ENCODE measurements around the gene GIMAP5.

GIMAP5 gene

DNA sequence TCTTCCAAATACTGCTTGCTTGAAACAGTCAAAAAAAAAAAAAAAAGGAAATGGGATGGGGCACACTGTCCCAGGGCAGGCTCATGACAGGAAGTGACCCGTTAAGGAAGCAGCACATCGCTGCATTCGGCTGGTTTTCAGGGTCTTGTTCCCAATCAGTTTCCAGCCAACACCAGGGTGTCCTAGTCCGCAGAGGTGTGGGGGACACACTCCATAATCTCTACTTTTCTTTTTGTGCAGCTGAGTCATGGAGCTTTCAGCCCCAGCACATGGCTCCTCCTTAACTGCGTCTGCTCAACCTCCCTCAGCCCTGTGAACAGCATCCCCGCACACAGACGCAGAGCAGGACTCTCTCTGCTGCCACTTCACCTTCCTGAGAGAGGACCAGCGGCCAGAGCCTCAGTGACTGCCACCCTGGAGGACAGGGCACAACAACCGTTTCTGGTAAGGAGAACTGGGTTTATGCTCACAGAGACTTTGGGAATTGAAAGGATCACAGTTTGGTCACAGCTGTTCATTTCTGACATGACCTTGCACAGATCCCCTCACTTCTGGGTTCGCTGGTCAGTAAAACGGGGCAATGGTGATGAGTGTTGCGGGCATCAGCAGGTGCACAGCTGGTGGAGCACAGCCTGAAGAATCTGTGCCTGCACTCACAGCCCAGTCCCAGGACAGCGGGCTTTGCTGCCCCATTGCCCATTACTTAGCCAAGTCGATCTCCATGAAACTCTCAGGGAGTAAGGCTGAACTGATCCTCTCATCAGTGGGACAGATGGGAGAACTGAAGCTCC is at the start of gene GIMAP5:
Gene GIMAP5, plus strand, starts transcription at position 154 of the 791 bp plus-strand sequence. CDS start 3,467 bp downstream, outside the sequence.
- DNase-seq (ENCODE audit: low spot score) = no peak

DNA sequence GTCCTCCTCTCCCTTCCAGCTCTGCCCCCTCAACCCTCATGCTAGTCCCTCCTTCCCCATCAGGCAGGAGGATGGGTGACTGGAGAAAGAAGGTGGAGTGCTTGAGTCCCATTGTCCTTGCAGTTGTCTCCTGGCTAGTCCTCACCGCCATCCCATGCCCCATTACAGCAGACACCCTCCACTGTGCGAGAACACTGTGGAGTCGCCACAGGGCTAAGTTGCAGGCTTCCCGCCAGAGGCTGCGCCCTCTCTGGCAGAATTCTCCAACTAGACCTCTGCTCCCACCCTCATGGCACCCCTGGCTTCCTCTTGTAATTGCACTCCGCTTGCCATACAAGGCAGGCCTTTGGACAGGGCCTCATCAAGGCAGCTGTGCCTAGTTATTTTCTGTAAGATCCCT is 48.6 kb upstream of the GIMAP5 start:
- DNase-seq (ENCODE audit: low spot score) = no peak

DNA sequence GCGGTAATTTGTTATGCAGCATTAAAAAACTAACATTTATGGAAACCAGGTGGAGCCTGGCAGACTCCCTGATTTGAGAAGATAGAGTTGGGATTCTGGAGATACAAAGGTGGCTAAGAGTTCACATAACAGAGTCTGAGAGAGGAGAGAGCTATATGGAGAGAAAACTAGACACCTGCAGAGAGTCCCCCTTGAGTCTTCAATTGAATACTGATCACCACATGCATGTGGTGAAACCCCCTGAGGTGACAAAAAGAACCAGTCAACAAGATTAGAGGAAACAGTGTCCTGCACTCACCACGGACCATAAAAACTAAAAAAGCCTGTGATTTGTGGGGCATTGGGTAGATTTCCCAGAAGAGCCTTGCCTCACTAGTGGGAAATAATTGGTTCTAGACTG is 41.6 kb upstream of the GIMAP5 start:
- DNase-seq (ENCODE audit: low spot score) = no peak

DNA sequence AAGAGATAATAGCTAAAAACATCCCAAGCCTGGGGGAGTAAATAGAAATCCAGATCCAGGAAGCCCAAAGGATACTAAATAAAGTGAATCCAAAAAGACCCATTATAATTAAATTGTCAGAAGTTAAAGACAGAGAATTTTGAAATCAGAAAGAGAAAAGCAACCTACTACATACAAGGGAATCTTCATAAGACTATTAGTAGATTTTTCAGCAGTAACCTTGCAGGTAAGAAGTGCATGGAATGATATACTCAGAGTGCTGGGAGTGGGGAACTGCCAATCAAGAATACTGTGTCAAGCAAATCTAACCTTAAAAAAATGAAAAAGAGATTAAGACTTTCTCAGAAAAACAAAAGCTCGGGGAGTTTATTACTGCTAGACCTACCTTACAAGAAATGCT is 34.0 kb upstream of the GIMAP5 start:
- no peak for DNase-seq (ENCODE audit: low spot score)

DNA sequence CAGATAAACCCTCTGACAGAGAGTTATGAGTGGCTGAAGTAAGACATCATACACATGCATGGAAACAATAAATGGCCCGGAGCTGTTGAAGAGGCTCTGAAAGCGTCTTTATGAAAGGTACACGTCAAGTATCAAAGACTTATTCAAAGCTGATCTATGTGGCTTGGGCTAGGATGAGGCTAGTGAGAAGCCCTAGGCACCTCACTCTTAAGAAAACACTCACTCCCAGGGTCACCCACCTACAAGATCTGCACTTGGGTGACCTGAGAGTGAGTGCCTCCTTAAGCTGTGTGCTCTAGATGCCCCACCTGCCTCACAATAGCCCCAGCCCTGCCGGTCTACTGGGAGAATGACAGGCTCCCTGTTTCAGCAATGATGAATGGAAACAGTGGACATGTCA is 21.9 kb upstream of the GIMAP5 start:
- DNase-seq (ENCODE audit: low spot score) = no peak

DNA sequence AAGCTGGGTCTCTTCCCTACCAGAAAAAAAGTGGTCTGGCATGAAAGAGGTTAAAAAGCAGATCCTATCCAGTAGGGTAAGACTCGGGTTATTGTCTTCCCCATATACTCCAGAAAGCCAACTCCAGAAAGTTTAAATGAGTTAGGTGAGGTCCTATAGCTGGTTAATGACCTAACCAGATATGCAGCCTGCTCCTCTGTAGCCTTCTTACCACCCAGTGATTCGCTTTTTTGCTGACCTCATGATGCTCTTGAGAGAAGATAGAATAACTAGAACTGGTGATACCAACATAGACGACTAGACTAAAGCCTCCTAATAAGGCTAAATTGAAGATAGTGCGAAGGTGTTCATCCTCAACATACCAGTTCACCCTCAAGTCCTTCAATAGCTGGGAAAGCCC is 21.5 kb upstream of the GIMAP5 start:
- no peak for DNase-seq (ENCODE audit: low spot score)

DNA sequence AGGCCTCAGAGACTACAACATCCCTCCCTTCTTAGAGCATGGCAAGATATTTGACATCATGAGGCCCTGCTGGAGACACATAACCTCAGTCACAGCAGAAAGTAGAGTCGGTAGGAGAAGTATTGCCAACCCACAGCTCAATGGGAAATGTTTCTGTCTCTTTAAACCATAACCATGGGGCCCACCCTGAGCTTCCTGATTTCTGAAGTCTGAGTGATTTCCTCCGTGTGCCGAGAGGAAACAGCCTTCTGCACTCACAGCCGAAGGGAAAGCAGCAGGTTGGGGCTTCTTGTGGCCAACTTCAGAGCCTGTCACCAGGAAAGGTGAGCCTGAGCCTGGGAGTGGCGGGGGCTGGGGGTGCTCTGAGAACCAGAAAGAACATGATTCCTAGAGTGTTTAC is 20.9 kb upstream of the GIMAP5 start, which contains the start of gene GIMAP1:
Gene GIMAP1, plus strand, starts transcription at position 246 of the 400 bp plus-strand sequence. CDS start 2,435 bp downstream, outside the sequence.
- no peak for DNase-seq (ENCODE audit: low spot score)

DNA sequence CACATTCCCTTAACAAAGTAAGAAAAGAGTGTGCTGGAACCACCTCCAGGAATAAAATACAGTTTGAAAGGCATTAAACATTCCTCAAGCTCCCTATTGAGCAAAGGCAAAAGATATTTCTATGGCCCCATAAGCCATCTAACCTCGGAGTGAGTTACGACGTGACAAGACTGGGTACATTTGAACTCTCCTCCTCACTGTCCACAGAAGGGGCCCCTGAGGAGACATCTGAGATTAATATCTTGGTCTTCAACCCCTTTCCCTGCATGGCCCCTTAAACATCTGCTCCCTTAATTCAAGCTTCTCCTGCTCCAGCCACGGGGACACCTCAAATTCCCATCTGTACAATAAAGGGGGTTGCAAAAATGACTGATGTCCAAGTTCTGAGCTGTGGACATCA is 20.3 kb upstream of the GIMAP5 start:
- no peak for DNase-seq (ENCODE audit: low spot score)

DNA sequence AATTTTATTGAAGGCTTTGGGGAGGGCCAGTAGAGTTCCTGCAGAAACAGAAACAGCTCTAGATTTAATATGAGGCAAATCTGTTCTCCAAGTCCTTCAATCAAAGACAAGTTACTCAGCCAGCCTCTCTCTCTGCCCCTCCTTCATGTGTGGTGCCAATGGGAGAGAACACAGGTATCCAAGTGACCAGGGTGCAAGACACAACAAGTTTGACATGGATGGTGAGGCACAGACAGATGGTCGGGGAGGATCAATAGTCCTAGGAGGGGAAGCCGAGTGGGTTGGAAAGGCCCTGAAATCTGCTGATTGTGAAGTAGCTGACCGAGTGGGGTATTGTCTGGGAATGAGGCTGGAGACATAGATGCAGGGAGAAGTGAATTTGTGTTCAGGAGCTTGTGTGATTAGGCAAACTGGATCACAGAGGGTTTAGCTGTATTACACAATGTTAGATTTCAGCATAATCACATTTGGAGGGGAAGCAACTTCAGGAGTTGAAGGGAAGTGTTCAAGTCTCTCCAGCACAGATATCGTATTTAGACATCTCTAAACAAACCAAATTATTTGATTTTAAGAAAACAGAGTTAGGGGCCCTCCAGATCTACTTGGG is 19.3 kb upstream of the GIMAP5 start:
- DNase-seq (ENCODE audit: low spot score) = no peak

DNA sequence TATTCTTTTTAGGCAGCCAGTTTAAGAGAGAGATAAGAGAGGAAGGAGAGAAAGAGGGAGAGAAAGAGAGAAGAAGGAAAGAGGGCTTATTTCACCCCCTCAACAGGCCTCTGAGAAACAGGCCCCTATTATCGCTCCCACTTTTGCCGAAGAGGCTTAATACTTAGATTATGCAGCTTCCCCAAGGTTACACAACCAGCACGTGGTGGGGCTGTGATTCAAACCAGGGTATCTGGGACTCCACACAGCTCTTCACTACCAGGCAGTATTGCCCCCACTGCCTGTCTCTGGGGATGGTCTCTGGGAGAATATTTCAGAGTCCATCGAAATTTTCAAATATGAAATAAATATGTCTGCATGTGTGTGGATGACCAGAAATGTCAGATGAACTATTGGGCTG is 17.8 kb upstream of the GIMAP5 start:
- no peak for DNase-seq (ENCODE audit: low spot score)

DNA sequence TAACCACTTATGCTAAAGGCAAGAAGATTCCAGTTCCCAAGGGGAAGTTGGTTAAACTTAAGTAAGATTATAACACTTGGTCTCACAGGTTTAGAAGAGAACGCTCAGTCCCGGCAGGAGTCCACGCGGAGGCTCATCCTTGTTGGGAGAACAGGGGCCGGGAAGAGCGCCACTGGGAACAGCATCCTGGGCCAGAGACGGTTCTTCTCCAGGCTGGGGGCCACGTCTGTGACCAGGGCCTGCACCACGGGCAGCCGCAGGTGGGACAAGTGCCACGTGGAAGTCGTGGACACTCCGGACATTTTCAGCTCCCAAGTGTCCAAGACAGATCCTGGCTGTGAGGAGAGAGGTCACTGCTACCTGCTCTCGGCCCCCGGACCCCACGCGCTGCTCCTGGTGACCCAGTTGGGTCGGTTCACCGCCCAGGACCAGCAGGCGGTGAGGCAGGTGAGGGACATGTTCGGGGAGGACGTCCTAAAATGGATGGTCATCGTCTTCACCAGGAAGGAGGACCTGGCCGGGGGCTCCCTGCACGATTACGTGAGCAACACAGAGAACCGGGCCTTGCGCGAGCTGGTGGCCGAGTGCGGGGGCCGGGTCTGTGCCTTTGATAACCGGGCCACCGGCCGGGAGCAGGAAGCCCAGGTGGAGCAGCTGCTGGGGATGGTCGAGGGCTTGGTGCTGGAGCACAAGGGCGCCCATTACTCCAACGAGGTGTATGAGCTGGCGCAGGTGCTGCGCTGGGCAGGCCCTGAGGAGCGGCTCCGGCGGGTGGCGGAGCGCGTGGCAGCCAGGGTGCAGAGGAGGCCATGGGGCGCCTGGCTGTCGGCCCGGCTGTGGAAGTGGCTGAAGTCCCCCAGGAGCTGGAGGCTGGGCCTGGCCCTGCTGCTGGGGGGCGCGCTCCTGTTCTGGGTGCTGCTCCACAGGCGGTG is 17.0 kb upstream of the GIMAP5 start:
- DNase-seq (ENCODE audit: low spot score) = no peak

DNA sequence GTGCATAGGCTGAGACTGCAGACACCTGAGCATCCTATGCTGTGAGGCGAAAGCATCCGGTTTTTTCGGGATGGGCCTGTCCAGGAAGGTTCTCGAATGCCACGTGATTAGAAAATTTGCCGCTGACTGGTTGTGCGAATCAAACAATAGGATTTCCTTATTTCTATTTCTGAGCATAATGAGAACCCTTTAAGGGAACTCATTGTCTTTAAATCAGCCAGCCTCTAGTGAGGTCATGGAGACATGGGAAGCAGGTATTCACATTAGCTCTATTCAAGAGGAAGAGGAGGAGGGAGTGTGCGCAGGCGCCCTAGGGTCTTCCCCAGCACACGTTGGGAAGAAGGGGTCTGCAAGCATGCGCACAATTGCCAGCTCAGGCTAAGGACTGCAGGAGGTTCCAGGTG is 15.2 kb upstream of the GIMAP5 start:
- no peak for DNase-seq (ENCODE audit: low spot score)

DNA sequence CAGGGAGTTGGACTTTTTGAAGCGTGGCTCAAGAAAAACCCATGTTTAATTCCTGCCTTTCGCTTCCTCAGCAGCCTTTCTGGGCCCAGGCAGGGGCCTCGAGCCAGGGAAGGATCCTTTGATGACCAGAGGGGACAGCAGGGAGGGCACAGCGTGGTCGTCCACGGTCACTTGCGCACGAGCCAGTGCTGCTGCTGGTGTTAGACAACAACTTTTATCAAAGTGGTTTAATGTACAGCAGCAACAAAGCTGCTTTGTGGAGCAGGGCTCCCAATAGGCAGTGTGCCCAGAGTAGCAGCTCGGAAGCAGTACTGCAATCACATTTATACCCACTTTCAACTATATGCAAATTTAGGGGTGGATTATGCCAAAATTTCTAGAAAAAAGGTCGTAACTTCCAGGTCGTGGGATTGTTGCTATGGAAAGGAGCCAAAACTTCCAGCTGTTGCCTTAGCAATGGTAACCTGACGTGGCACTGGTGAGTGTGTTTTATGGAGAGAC is 14.7 kb upstream of the GIMAP5 start:
- no peak for DNase-seq (ENCODE audit: low spot score)

DNA sequence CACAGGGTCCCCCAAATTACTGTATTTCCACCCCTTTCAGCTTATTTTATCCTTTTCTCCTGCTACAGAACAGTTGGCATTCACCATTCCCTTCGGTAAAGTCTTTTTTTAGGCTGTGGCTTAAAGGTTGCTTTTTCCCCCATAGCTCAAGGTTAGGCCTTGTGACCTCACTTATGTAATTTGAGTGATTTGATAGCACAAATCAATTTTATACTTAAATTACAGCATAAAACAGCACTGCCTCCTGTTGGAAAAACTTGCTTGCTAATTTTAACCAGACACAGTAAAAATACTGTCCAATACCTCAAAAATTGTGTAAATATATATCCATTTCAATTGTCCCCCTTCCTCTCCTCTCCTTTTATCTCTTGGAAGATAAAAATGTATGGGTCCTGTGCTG is 13.8 kb upstream of the GIMAP5 start:
- no peak for DNase-seq (ENCODE audit: low spot score)

DNA sequence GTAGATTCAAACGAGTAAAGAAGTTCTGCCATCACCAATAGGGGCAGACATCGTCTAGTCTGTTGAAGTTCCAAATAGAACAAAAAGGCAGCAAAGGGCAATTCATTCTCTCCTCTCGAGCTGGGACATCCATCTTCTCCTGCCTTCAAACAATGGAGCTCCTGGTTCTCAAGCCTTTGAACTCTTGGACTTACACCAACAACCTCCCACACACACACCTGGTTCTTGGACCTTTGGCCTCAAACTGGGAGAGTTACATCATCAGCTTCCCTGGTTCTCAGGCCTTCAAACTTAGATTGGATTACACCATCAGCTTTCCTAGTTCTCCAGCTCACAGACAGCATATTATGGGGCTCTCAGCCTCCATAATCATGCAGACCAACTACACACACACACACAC is 9.8 kb upstream of the GIMAP5 start:
- DNase-seq (ENCODE audit: low spot score) = no peak

DNA sequence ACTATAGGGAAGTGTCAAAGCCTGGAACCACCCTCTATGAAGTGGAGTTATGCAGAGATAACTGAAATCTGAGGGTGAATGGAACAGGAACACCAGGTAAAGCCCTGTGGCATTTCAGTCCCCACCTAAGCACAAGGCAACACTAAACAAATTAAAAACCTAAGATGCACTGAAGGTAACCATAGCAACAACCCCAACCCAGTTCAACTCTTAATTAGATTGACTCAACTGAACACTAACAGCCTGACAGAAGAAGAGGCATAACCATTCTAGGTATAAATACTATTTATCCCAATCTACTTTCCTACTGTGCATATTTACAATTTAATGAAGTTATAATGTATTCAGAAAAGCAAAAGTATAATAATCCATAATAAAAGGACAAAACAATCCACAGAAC is 9.2 kb upstream of the GIMAP5 start:
- DNase-seq (ENCODE audit: low spot score) = no peak

DNA sequence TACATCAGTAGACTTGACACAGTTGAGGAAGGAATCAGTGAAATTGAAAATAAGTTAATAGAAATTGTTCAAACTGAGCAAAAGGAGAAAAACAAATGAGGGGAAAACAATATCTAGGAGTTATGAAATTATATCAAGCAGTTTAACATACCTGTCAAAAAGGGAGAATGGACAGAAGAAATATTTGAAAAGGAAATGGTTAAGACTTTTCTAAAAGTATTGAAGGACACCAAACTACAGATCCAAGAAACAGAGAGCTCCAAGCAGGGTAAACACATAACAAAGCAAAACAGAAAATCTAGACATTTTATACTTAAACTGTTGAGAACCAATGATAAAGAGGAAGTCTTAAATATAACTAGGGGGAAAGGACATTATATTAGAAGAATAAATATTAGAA is 8.6 kb upstream of the GIMAP5 start:
- DNase-seq (ENCODE audit: low spot score) = no peak

DNA sequence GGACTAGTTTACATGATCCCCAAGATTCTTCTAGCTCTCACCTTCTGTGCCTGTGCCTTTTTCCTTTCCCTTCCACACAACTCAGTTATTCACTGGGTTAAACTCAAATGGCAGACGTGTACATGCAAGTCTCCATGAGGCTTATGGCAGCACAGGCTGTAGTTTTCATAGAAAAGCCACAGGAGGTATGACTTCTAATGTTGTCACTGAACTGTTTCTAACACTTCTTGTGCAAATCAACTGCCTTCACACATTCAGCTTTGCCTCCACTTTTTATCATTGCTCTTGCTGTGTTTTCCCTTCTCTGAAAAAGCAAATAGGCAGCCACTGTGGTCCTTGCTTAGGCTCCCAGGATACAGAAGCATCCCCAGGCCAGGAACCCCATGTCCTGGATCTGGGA is 5.3 kb upstream of the GIMAP5 start:
- no peak for DNase-seq (ENCODE audit: low spot score)

DNA sequence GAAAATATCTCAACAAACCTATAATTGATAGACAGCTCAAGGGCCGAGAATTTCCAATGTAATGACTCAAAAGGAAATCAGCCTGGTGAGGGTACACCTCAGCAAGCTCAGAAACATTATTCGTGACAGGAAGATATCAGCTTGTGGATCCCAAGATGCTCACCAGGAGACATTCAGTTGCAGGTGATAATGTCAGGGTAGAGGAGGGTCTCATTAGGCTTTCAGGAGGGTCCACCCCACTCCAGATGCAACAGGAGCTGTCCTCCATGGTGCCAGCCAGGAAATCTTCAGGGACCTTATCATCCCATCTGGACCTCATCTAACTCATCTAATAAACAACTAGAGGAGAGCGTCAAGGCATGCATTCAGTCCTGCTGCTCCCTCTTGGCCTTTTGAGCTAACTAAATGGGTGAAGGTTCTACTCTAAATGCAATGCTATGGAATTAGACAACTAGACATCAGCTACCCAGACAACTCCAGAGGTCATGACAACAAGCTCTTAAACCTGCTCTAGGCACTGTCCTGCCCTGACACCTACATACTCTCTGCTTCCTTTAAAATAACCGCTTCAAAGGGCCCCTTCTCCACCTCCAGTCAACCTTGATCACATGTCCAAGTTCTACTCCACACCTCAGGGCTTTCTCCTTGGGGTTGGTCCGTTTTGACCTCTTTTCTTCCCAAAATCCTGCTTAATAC is 4.3 kb upstream of the GIMAP5 start:
- DNase-seq (ENCODE audit: low spot score) = no peak

DNA sequence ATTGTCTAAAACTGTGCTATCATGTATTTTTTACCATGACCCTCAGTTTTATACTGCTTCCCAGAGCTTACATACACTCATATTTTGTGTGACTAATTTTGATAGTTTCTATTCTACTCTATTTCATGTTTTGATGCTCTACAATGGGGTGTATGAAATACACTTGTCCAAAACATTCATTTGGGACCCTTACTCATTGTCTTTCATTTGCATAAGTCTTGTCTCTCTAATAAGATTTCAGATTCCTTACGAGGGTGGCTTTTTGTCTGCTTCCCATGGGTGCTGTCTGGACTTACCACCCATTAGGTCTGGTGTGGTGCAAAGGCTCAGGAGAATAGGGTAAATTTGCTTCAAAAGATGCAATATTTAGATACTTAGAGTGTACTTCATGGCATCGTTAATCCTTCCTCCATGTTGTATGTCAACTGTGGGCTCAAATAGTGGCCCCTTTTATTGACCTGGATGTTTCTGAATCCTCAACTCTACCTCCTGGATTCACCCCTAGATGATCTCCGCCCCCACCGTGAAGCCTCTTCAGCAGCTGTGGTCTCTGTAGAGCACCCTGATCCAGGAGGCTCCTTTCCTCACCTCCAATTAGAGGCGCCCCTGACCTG is 3.6 kb upstream of the GIMAP5 start:
- no peak for DNase-seq (ENCODE audit: low spot score)

DNA sequence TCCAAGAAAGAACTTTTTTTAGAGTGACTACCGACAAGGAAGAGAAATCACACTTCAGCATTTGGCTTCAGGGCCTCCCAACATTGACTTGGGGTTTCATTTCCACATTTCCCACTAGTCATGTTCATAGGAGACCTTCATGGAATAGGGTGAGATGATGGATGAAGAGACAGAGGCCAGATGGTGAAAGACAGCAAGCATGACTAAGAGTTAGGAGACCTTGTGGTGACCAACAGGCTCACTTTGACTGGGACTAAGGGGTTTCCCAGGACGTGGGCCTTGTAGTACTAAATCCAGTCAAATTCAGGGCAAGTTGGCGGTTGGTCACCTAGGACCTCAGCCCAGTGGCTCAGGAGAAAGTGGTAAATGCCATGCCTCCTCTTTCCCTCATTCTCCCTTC is 3.0 kb upstream of the GIMAP5 start:
- DNase-seq (ENCODE audit: low spot score) = no peak

Data from iPS-NIHi11 (cell line).